HEK293 (cell line): ENCODE measurements around the gene RAB10.

Experiments
- CTCF ChIA-PET: fragments of 350-600 bp; formaldehyde crosslinking; extraction: SDS; loops from one replicate; lab custom pipeline; 2021; ENCODE audit warnings: antibody characterized with exemption; lab: Yijun Ruan, JAX
- POLR2A ChIA-PET: fragments of 300-600 bp; formaldehyde crosslinking; extraction: SDS; loops from one replicate; lab custom pipeline; 2020; ENCODE audit warnings: antibody characterized with exemption, inconsistent platforms; lab: Yijun Ruan, JAX
- H3K27ac ChIP-seq: fragments of 200-500 bp; sonication (Bioruptor generic); 2 replicates; pipeline ENCODE4 v1.5.1; 2014; ENCODE audit warnings: low read depth, low read length, control low read depth, inconsistent platforms; ENCODE audit errors: extremely low read depth
- H3K36me3 ChIP-seq, 2 experiments: fragments of 200-500 bp in 1 of 2; sonication (Bioruptor generic) in 1 of 2; 1 replicate in 1 of 2; 2 replicates in 1 of 2; pipeline ENCODE4 v1.5.1; 2014 to 2017; ENCODE audit warnings: inconsistent platforms in 2 of 2, low read length in 2 of 2; ENCODE audit not compliant: control insufficient read depth in 2 of 2, insufficient read depth in 1 of 2
- H3K4me1 ChIP-seq: fragments of 200-500 bp; sonication (Bioruptor generic); 2 replicates; pipeline ENCODE4 v1.5.1; 2014; ENCODE audit warnings: mild to moderate bottlenecking, low read length, inconsistent platforms; ENCODE audit not compliant: control insufficient read depth, insufficient read depth
- H3K4me3 ChIP-seq: 2 replicates; pipeline ENCODE4 v1.5.1; 2011; ENCODE audit warnings: low read depth, mild to moderate bottlenecking, control low read depth, low read length, moderate library complexity
- H3K9me3 ChIP-seq: fragments of 200-500 bp; sonication (Bioruptor generic); 2 replicates; pipeline ENCODE4 v1.5.1; 2014; ENCODE audit warnings: low read depth, low read length, inconsistent platforms; ENCODE audit not compliant: control insufficient read depth, insufficient read depth
- BCL11A ChIP-seq: fragments of 450-650 bp; formaldehyde crosslinking; IDR thresholded peaks from 2 replicates; pipeline ENCODE4 v1.5.1; 2016; ENCODE audit warnings: low read depth, missing biosample characterization, missing genetic modification characterization
- GLIS1 ChIP-seq: fragments of 450-650 bp; formaldehyde crosslinking; IDR thresholded peaks from 2 replicates; pipeline ENCODE4 v1.5.1; 2016; ENCODE audit warnings: missing biosample characterization, missing genetic modification characterization
- HOXD13 ChIP-seq: sonication (generic); formaldehyde crosslinking; IDR thresholded peaks from 2 replicates; pipeline ENCODE4 v1.8.0; 2022; ENCODE audit warnings: missing genetic modification reagents, borderline replicate concordance
- KLF10 ChIP-seq: fragments of 450-650 bp; IDR thresholded peaks from 2 replicates; pipeline ENCODE4 v1.5.1; 2018; ENCODE audit warnings: missing biosample characterization, mild to moderate bottlenecking, missing genetic modification characterization
- MEIS1 ChIP-seq: sonication (generic); formaldehyde crosslinking; IDR thresholded peaks from 2 replicates; pipeline ENCODE4 v1.8.1; 2022; ENCODE audit warnings: missing genetic modification reagents, mild to moderate bottlenecking, borderline replicate concordance
- SETDB1 ChIP-seq: IDR thresholded peaks from one replicate; pipeline ENCODE4 v1.6.1; 2017; ENCODE audit warnings: mild to moderate bottlenecking, low read length, moderate library complexity, mixed read lengths; ENCODE audit not compliant: insufficient read length
- SP7 ChIP-seq: fragments of 450-650 bp; formaldehyde crosslinking; IDR thresholded peaks from 2 replicates; pipeline ENCODE4 v1.5.1; 2016; ENCODE audit warnings: missing biosample characterization, missing genetic modification characterization
- TCF7L2 ChIP-seq: IDR thresholded peaks from 2 replicates; pipeline ENCODE4 v1.6.1; 2011; ENCODE audit warnings: low read depth, mild to moderate bottlenecking, inconsistent platforms, low read length, moderate library complexity, borderline replicate concordance
- ZBTB8A ChIP-seq: fragments of 450-650 bp; formaldehyde crosslinking; IDR thresholded peaks from 2 replicates; pipeline ENCODE4 v1.5.1; 2016; ENCODE audit warnings: missing biosample characterization, missing genetic modification characterization
- ZEB2 ChIP-seq: fragments of 450-650 bp; formaldehyde crosslinking; IDR thresholded peaks from 2 replicates; pipeline ENCODE4 v1.5.1; 2016; ENCODE audit warnings: missing biosample characterization, missing genetic modification characterization
- ZFP37 ChIP-seq: fragments of 450-650 bp; formaldehyde crosslinking; IDR thresholded peaks from 2 replicates; pipeline ENCODE4 v1.5.1; 2016; ENCODE audit warnings: missing biosample characterization, missing genetic modification characterization
- ZNF114 ChIP-seq: fragments of 450-650 bp; formaldehyde crosslinking; IDR thresholded peaks from 2 replicates; pipeline ENCODE4 v1.5.0; 2017; ENCODE audit warnings: missing biosample characterization, missing genetic modification characterization
- ZNF16 ChIP-seq: fragments of 450-650 bp; formaldehyde crosslinking; IDR thresholded peaks from 2 replicates; pipeline ENCODE4 v1.5.1; 2016; ENCODE audit warnings: low read depth, missing biosample characterization, missing genetic modification characterization
- ZNF2 ChIP-seq: fragments of 450-650 bp; formaldehyde crosslinking; IDR thresholded peaks from 2 replicates; pipeline ENCODE4 v1.5.1; 2016; ENCODE audit warnings: missing biosample characterization, missing genetic modification characterization
- ZNF404 ChIP-seq: fragments of 450-650 bp; formaldehyde crosslinking; IDR thresholded peaks from 2 replicates; pipeline ENCODE4 v1.5.1; 2017; ENCODE audit warnings: missing biosample characterization, missing genetic modification characterization
- ZNF416 ChIP-seq: fragments of 450-650 bp; formaldehyde crosslinking; IDR thresholded peaks from 2 replicates; pipeline ENCODE4 v1.5.1; 2016; ENCODE audit warnings: missing biosample characterization, missing genetic modification characterization
- ZNF777 ChIP-seq: fragments of 450-650 bp; formaldehyde crosslinking; IDR thresholded peaks from 2 replicates; pipeline ENCODE4 v1.5.1; 2017; ENCODE audit warnings: missing biosample characterization, missing genetic modification characterization, borderline replicate concordance
- ZNF830 ChIP-seq: fragments of 450-650 bp; IDR thresholded peaks from 2 replicates; pipeline ENCODE4 v1.5.0; 2018; ENCODE audit warnings: missing biosample characterization, missing genetic modification characterization, low read depth, mild to moderate bottlenecking, moderate library complexity
- TF ChIP-seq, protein P1 (sequence below): fragments of 450-650 bp; formaldehyde crosslinking; IDR thresholded peaks from 2 replicates; pipeline ENCODE4 v1.5.1; 2016; ENCODE audit warnings: missing biosample characterization, missing genetic modification characterization
- TF ChIP-seq, protein P2 (sequence below): fragments of 450-650 bp; formaldehyde crosslinking; optimal IDR thresholded peaks from 2 replicates; pipeline ENCODE3; 2016; ENCODE audit warnings: missing biosample characterization, mild to moderate bottlenecking, missing genetic modification characterization
- TF ChIP-seq, protein P3 (sequence below): fragments of 450-650 bp; formaldehyde crosslinking; IDR thresholded peaks from 2 replicates; pipeline ENCODE4 v1.5.1; 2016; ENCODE audit warnings: missing biosample characterization, missing genetic modification characterization

Gene RAB10

DNA sequence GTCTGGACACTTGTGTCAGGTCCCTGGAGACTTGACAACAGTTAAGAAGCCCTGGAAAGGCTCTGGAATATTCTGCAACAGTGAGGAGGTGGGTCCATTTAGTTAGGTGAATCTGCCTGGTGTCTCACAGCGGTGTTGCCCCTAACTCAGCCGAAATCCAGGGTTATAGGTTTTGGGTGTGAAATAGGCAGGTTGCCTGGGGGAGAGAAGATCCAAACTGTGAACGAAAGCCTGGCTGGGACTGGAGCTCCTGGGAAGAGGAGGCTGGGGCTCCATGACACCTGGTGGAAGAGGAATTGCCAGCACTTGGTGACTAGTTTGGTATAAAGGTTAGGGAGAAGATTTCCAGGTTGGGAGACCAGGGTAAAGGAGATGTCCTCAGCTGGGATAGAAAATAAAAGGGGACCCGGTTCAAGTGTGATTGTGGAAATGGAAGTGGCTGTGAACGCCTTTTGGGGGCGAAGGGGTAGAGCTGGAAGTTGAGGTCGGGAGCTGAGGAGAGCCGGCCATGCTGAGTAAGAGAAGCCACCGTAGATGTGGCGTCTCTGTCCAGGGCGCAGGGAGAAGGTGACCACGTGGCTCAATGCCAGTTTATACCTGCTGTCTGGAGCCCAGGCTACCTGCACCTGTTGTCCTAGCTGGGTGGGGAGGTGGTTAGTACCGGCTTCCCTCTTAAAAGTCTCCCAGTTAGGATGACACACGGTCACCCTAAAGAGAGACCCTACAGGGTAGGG is 136.0 kb downstream of the RAB10 start:
- Histone ChIP-seq H3K4me3 (no peak overlapping the region), H3K27ac (no peak overlapping the region)
- TF ChIP-seq TCF7L2 (no peak), HOXD13 (CRISPR knock-in tag) (no peak), ZNF404 (tag by site-specific recombination) (no peak), ZNF16 (no peak), ZFP37 (no peak), ZBTB8A (no peak), GLIS1 (tag by site-specific recombination) (no peak), MEIS1 (CRISPR knock-in tag) (no peak), BCL11A (tag by site-specific recombination) (no peak), ZEB2 (tag by site-specific recombination) (no peak), ZNF114 (no peak), SETDB1 (no peak), ZNF416 (tag by site-specific recombination) (no peak), SP7 (no peak), KLF10 (no peak), ZNF830 (no peak), ZNF2 (tag by site-specific recombination) (no peak)
- TF ChIP-seq, protein P1, sequence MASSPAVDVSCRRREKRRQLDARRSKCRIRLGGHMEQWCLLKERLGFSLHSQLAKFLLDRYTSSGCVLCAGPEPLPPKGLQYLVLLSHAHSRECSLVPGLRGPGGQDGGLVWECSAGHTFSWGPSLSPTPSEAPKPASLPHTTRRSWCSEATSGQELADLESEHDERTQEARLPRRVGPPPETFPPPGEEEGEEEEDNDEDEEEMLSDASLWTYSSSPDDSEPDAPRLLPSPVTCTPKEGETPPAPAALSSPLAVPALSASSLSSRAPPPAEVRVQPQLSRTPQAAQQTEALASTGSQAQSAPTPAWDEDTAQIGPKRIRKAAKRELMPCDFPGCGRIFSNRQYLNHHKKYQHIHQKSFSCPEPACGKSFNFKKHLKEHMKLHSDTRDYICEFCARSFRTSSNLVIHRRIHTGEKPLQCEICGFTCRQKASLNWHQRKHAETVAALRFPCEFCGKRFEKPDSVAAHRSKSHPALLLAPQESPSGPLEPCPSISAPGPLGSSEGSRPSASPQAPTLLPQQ (tag by site-specific recombination), result no peak
- TF ChIP-seq, protein P2, sequence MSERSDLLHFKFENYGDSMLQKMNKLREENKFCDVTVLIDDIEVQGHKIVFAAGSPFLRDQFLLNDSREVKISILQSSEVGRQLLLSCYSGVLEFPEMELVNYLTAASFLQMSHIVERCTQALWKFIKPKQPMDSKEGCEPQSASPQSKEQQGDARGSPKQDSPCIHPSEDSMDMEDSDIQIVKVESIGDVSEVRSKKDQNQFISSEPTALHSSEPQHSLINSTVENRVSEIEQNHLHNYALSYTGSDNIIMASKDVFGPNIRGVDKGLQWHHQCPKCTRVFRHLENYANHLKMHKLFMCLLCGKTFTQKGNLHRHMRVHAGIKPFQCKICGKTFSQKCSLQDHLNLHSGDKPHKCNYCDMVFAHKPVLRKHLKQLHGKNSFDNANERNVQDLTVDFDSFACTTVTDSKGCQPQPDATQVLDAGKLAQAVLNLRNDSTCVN (tag by site-specific recombination), result no peak
- TF ChIP-seq, protein P3, sequence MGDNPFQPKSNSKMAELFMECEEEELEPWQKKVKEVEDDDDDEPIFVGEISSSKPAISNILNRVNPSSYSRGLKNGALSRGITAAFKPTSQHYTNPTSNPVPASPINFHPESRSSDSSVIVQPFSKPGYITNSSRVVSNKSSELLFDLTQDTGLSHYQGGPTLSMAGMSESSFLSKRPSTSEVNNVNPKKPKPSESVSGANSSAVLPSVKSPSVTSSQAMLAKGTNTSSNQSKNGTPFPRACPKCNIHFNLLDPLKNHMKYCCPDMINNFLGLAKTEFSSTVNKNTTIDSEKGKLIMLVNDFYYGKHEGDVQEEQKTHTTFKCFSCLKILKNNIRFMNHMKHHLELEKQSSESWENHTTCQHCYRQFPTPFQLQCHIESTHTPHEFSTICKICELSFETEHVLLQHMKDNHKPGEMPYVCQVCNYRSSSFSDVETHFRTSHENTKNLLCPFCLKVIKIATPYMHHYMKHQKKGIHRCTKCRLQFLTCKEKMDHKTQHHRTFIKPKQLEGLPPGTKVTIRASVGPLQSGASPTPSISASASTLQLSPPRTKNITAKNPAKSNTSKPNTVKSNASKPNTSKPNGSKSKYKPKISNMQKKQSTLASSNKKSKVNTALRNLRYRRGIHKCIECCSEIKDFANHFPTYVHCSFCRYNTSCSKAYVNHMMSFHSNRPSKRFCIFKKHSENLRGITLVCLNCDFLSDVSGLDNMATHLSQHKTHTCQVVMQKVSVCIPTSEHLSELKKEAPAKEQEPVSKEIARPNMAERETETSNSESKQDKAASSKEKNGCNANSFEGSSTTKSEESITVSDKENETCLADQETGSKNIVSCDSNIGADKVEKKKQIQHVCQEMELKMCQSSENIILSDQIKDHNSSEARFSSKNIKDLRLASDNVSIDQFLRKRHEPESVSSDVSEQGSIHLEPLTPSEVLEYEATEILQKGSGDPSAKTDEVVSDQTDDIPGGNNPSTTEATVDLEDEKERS (tag by site-specific recombination), result no peak
- TF ChIP-seq, all 188 proteins: peak for 0
- H3K4me1 ChIP-seq, result no peaks in the 10 kb centered on the region; the same call in 1 of the 2 replicates
- no peaks in the 10 kb centered on the region for H3K9me3 ChIP-seq
- no peaks in the 10 kb centered on the region for H3K36me3 ChIP-seq
- ChIA-PET POLR2A (no interaction called here), CTCF (interaction anchor here (0.7 to 1.0 kb wide), 2 partner anchors 219 to 301 kb away, joined by 3 to 4 read pairs; no protein-coding TSS in a partner anchor)

DNA sequence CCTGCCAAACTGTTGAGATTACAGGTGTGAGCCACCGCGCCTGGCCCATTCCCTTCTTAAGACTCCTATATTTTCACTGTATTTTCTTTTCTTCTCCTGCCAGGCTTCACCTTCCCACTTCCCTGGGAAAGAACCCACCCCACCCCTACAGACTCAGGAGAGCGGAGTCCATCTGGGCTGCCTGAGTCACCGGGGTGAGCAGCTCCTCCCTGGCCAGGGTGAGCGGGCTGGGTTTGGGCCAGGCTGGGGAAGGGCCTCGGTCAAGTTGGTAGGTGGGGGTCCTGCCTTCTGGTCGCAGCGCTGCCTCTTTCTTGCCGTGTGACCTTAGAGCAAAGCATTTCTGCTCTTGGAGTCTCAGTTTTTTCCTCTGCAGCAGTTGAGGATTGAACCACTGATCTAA is 136.9 kb downstream of the RAB10 start:
- ChIA-PET POLR2A (no interaction called here), CTCF (interaction anchor here (0.6 to 0.9 kb wide), 2 partner anchors 211 to 809 kb away, joined by 3 read pairs; no protein-coding TSS in a partner anchor)
- no peaks in the 10 kb centered on the region for H3K9me3 ChIP-seq
- H3K4me1 ChIP-seq, result no peaks in the 10 kb centered on the region; the same call in 1 of the 2 replicates
- no peaks in the 10 kb centered on the region for H3K36me3 ChIP-seq
- TF ChIP-seq ZNF777, result no peak
- no peak for TF ChIP-seq KLF10
- H3K27ac ChIP-seq, result no peak overlapping the region
- no peak overlapping the region for H3K4me3 ChIP-seq
